GM10266 (cell line): ENCODE results near the gene CEND1.

Source experiments
- DNase-seq: peaks from one replicate; pipeline ENCODE4 v3.0.0; 2012; ENCODE audit errors: extremely low spot score
- TF ChIP-seq, protein P1 (sequence below): IDR thresholded peaks from 2 replicates; pipeline ENCODE4 v1.5.1; 2012; ENCODE audit warnings: mild to moderate bottlenecking, low read depth; ENCODE audit not compliant: control insufficient read depth, insufficient read depth; ENCODE audit errors: missing control alignments

CEND1 gene

GRCh38 chr11:820655-821511, 31.0 kb upstream of the CEND1 start:
- no peak for DNase-seq
- TF ChIP-seq, protein P1, sequence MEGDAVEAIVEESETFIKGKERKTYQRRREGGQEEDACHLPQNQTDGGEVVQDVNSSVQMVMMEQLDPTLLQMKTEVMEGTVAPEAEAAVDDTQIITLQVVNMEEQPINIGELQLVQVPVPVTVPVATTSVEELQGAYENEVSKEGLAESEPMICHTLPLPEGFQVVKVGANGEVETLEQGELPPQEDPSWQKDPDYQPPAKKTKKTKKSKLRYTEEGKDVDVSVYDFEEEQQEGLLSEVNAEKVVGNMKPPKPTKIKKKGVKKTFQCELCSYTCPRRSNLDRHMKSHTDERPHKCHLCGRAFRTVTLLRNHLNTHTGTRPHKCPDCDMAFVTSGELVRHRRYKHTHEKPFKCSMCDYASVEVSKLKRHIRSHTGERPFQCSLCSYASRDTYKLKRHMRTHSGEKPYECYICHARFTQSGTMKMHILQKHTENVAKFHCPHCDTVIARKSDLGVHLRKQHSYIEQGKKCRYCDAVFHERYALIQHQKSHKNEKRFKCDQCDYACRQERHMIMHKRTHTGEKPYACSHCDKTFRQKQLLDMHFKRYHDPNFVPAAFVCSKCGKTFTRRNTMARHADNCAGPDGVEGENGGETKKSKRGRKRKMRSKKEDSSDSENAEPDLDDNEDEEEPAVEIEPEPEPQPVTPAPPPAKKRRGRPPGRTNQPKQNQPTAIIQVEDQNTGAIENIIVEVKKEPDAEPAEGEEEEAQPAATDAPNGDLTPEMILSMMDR, result no peak

DNA sequence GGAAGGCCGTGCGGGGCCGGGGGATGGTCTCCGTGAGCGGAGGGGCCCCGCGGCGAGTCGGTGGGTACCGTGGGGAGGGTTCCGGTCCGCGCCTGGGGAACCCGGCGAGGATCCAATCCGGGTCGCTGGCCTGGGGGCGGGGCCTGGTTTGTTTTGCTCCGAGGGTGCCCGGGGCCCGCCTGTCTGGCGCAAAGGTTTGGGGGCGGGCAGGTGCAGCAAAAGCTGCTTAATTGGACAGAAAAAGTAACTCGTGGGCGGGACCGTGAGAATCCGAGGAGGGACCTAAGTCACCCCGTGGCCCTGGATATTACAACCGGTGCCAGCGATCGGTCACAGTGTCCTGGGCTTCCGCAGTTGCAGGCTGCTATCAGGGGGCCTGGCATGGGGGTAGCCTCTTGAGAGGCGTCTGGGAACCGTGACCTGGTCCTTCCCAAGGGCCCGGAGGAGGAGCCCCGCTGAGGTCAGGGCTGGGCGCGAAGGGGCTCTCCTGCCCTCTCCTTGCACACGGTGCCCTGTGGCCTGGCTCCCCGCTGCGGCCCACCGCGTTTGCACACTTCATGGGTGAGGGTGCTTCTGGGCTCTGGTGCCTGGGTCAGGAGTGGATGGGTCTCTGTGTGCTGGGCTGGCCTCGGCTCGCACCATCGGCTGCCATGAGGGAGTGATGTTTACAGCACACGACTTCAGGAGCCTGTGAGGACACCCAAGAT, 30.2 kb upstream of the CEND1 start:
- TF ChIP-seq, protein P1, result no peak

GRCh38 chr11:819129-819931, 29.4 kb upstream of the CEND1 start:
- TF ChIP-seq, protein P1, result no peak
- DNase-seq, result peak; percentile 97

More for the DNA sequence above, 30.2 kb upstream of the CEND1 start:
- DNase-seq, result peak; percentile 95

GRCh38 chr11:818396-819128, 28.7 kb upstream of the CEND1 start, which contains the start of gene PNPLA2:
PNPLA2 (plus strand) TSS chr11:818914; CDS start chr11:819719, 805 bp downstream.
- DNase-seq, result no peak

DNA sequence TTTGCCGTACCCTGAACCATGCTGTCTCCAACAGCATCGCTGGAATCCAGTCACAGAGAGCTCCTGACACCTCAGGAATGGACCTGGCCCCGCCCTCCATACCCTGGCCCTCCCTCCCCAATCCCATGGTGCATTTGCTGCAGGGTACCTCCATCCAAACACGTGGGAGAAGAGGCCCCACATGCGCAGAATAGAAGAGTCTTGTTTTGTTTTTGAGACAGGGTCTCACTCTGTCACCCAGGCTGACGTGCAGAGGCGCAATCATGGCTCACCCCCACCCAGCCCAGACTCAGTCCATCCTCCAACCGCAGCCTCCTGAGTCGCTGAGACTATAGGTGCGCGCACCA, 26.5 kb upstream of the CEND1 start:
- DNase-seq, result no peak
- TF ChIP-seq, protein P1, result no peak

More at GRCh38 chr11:818396-819128, 28.7 kb upstream of the CEND1 start, which contains the start of gene PNPLA2:
- TF ChIP-seq, protein P1, result no peak

DNA sequence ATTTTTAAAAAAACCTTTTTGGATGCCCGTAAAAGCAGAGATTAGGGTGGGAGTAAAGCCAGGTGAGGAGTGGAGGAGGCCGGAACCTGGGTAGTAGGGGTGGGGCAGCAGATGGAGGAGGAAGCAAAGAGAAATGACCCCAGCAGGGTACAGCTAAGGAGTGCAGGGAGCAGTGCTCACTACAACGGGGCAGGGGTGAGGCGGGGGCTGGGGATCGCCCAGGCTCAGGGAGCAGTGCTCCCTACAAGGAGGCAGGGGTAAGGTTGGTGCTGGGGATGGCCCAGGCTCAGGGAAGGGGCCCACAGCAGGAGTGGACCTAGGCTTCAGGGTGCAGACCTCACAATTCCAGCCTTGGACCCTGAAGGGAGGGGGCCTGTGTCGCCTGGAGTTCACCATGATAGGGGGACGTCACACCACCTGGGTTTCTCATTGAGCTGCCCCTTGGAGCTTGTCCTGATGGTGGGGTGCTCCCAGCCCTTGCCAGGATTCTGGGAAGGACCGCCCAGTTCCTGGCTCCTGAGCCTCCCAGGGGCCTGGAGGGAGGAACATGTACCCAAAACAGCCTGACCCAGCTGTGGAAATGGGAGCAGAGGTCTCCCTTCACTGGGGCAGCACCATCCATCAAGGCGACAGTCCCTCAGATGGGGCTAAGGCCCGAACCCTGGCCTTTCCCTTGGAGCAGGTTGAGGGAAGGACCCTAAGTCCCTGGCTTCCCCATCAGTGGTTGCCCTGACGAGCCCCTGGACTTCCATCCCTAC, 26.0 kb upstream of the CEND1 start:
- TF ChIP-seq, protein P1, result no peak
- DNase-seq, result no peak
